Left lung (tissue), 10 donors: Measurements from ENCODE around the gene HOXA5. TPM values are rescaled to one million over a fixed set of nuclear protein-coding genes. Genes with fewer than 3 reads are reported as not detected.

Source experiments
- ATAC-seq: fragments of 200-7000 bp; cut with Tn5 transposase; one replicate; pipeline ENCODE4 v1.9.1; 2020; ENCODE audit warnings: moderate library complexity
- DNase-seq, 4 donors: peaks; one replicate each; pipeline ENCODE4 v3.0.0-alpha.2; 2013 to 2020
- H3K27ac ChIP-seq, 2 donors: fragments of 200-600 bp; sonication (generic) in 1 of 2; one replicate each; pipeline versions ENCODE4 v1.5.0 to v1.8.0; 2020 to 2021
- H3K27me3 ChIP-seq, 2 donors: fragments of 200-600 bp; sonication (generic) in 1 of 2; one replicate each; pipeline versions ENCODE4 v1.5.0 to v1.8.0; 2020 to 2021
- H3K36me3 ChIP-seq, 2 donors: fragments of 200-600 bp; sonication (generic) in 1 of 2; one replicate each; pipeline versions ENCODE4 v1.5.0 to v1.8.0; 2020 to 2021
- H3K4me1 ChIP-seq, 2 donors: fragments of 200-600 bp; one replicate each; pipeline ENCODE4 v1.8.0; 2021
- H3K4me3 ChIP-seq, 2 donors: fragments of 200-600 bp; sonication (generic) in 1 of 2; one replicate each; pipeline versions ENCODE4 v1.5.0 to v1.8.0; 2020 to 2021; ENCODE audit warnings: mild to moderate bottlenecking in 1 of 2
- H3K9me3 ChIP-seq, 2 donors: fragments of 200-600 bp; sonication (generic) in 1 of 2; one replicate each; pipeline versions ENCODE4 v1.5.0 to v1.8.0; 2020 to 2021
- intact Hi-C, 2 donors: fragments of 100-400 bp; cut with DNase I; formaldehyde crosslinking; loops; one replicate each; pipeline versions ENCODE4 v1.11.2 to v1.14.2; 2022
- polyA plus RNA-seq, 6 donors: library from polyadenylated mRNA; unstranded; fragments of 120-200 nt; gene quantifications; one replicate each; pipeline ENCODE4 v1.2.1, GENCODE V29; 2013; ENCODE audit not compliant: insufficient read length in 6 of 6
- total RNA-seq, 2 donors: library from RNA; stranded (reverse); fragmentation: NEBNext Ultra II Directional; extraction: Animal tissue kit (Norgen Biotek cat#: 25700); gene quantifications; one replicate each; pipeline ENCODE4 v1.2.1, GENCODE V29; 2021
- TF ChIP-seq, protein P1 (sequence below), 2 donors: fragments of 200-600 bp; sonication (generic) in 1 of 2; IDR thresholded peaks; one replicate each; pipeline versions ENCODE4 v1.5.0 to v1.8.0; 2021; ENCODE audit warnings: antibody characterized with exemption in 2 of 2
- donor health status: DM: no; HTN: yes; CAD: no.
- donor health status: DM: no; HTN: no; CAD: no.

HOXA5 gene
- total and polyA plus RNA-seq, 8 donors: 16.1 to 94.7 (median 86.1) TPM

DNA sequence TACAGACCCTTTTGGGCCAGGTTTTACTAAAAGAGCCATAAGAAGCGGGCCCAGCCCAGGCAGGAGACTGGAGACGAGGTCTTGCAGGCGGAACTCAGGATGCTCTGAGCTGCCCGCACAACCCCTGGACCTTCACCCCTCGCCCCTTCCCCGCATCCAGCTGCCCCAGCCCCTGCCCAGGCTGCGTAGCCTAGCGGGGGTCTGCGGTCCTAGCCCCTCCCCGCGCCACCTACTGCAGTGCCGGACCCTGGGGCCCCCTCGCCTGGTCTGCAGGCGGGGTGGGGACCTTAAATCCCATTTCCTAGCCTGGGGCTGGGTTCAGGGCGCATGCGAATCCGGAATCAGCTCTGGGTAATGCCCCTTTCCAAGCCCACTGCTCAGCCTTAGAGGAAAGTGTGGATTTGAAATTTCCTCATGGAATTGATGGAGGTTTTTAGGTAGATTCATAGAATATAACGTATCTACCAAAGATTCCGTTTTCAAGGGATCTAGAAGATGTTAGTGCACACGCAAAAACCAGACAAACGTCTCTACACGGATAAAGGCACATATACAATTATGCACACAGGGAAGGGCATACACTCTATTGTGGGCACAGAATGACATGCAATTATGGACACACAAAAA, 9.4 kb upstream of the HOXA5 start:
- TF ChIP-seq, protein P1, sequence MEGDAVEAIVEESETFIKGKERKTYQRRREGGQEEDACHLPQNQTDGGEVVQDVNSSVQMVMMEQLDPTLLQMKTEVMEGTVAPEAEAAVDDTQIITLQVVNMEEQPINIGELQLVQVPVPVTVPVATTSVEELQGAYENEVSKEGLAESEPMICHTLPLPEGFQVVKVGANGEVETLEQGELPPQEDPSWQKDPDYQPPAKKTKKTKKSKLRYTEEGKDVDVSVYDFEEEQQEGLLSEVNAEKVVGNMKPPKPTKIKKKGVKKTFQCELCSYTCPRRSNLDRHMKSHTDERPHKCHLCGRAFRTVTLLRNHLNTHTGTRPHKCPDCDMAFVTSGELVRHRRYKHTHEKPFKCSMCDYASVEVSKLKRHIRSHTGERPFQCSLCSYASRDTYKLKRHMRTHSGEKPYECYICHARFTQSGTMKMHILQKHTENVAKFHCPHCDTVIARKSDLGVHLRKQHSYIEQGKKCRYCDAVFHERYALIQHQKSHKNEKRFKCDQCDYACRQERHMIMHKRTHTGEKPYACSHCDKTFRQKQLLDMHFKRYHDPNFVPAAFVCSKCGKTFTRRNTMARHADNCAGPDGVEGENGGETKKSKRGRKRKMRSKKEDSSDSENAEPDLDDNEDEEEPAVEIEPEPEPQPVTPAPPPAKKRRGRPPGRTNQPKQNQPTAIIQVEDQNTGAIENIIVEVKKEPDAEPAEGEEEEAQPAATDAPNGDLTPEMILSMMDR (IDR thresholded peaks at IDR 0.05): no peak
- Histone ChIP-seq H3K27ac (peak overlapping the region; percentile 71 to 87), H3K36me3 (no peaks in the 10 kb centered on the region), H3K27me3 (peaks cover 85 to 100% of the 10 kb centered on the region in 2 donors), H3K4me1 (peaks cover 0 to 49% of the 10 kb centered on the region in 2 donors), H3K9me3 (no peaks in the 10 kb centered on the region), H3K4me3 (peak overlapping the region; percentile 41 to 46)
- DNase-seq (peak in 2 of 4 donors; percentile 28 to 72), ATAC-seq (no peak)
- intact Hi-C loops: no loop called here

GRCh38 chr7:27151931-27152815, 8.7 kb upstream of the HOXA5 start, which contains the start of gene HOXA3:
HOXA3 (minus strand) TSS chr7:27152583; CDS start chr7:27110640, 41,943 bp downstream.
- H3K9me3 ChIP-seq: no peaks in the 10 kb centered on the region
- peak within 1 kb of the TSS; percentile 41 to 46 for H3K4me3 ChIP-seq
- H3K4me1 ChIP-seq: peaks cover 0 to 57% of the 10 kb centered on the region in 2 donors
- ATAC-seq (peak; percentile 8), DNase-seq (peak; percentile 38 to 81 (median 69))
- no peaks in the 10 kb centered on the region for H3K36me3 ChIP-seq
- intact Hi-C loops: no loop called here
- H3K27me3 ChIP-seq: peaks cover 85 to 100% of the 10 kb centered on the region in 2 donors
- peak within 1 kb of the TSS; percentile 71 to 87 for H3K27ac ChIP-seq
- TF ChIP-seq, protein P1 (IDR thresholded peaks at IDR 0.05): no peak

GRCh38 chr7:27151341-27151930, 8.0 kb upstream of the HOXA5 start:
- H3K27me3 ChIP-seq: peaks cover 84 to 100% of the 10 kb centered on the region in 2 donors
- H3K36me3 ChIP-seq: no peaks in the 10 kb centered on the region
- ATAC-seq: no peak
- peaks cover 0 to 61% of the 10 kb centered on the region in 2 donors for H3K4me1 ChIP-seq
- TF ChIP-seq, protein P1 (IDR thresholded peaks at IDR 0.05): no peak
- peak in 2 of 4 donors; percentile 41 to 78 for DNase-seq
- H3K27ac ChIP-seq: peak overlapping the region; percentile 71 to 87
- peak overlapping the region; percentile 41 to 46 for H3K4me3 ChIP-seq
- no peaks in the 10 kb centered on the region for H3K9me3 ChIP-seq
- intact Hi-C loops: no loop called here

- intact Hi-C loops: no loop called here
- peak; percentile 78 for ATAC-seq
- peak; percentile 71 to 92 (median 86) for DNase-seq
Measured at GRCh38 chr7:27150568-27151340, 7.3 kb upstream of the HOXA5 start.

More at GRCh38 chr7:27150568-27151340, 7.3 kb upstream of the HOXA5 start:
- Histone ChIP-seq H3K4me3 (peak overlapping the region; percentile 41 to 46), H3K27me3 (peaks cover 79 to 100% of the 10 kb centered on the region in 2 donors), H3K4me1 (peaks cover 0 to 56% of the 10 kb centered on the region in 2 donors), H3K36me3 (no peaks in the 10 kb centered on the region), H3K9me3 (no peaks in the 10 kb centered on the region), H3K27ac (peak overlapping the region; percentile 71 to 87)
- TF ChIP-seq, protein P1 (IDR thresholded peaks at IDR 0.05): peak; percentile 76 to 87
